Esophagus mucosa (tissue), 1 donor: ENCODE data around the gene PFKP. TPM values are rescaled to one million over a fixed set of nuclear protein-coding genes. Genes with fewer than 3 reads are reported as not detected.
"Not testable (repeated sequence)": the region's sequence is repeated elsewhere in the genome, so short reads cannot be mapped to it uniquely, and the experiment has no call there.

ENCODE experiments used
- ATAC-seq: fragments of 200-7000 bp; cut with Tn5 transposase; one replicate; pipeline ENCODE4 v1.9.1; 2020
- total RNA-seq: library from RNA; stranded (reverse); gene quantifications from one replicate; pipeline ENCODE4 v1.2.4, GENCODE V29; 2023
- donor health status: DM: yes; HTN: yes; CAD: no.

PFKP gene
- total RNA-seq, 1 donor from 2014 or later: 78.2 TPM

DNA sequence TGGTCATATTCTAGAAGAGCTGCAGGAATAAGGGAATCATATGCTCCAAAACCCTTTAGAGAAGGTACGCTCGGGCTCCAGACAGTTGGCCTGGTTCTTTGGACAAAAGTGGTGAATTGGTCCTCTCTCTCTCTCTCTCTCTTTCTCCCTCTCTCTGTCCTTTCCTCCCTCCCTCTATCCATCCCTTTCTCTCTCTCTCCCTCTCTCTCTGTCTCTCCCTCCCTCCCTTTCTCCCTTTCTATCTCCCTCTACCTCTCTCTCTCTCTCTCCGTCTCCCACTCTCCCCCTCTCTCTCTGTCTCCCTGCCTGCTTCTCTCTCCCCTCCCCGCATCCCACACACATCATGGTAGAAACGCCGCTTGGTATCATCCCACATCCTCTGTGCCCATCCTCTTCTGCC, 19.8 kb upstream of the PFKP start:
- ATAC-seq: no peak

- no peak for ATAC-seq
Observed at GRCh38 chr10:3048119-3049019, 19.0 kb upstream of the PFKP start.

DNA sequence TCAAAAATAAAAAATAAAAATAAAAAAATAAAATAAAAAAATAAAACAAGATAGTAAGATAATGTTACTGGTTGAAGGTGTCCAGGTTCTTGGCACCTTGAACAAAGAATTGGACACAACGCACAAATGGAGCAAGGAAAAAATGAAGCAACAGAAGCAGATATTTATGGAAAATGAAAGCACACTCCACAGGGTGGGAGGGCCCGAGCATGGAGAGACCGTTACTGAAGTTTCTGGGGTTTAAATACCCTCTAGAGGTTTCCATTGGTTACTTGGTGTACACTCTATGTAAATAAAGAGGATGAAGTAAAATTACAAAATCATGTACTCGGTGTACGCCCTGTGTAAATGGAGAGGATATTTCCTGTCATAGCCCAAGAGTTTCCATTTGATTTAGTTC, 15.7 kb upstream of the PFKP start:
- no peak for ATAC-seq

DNA sequence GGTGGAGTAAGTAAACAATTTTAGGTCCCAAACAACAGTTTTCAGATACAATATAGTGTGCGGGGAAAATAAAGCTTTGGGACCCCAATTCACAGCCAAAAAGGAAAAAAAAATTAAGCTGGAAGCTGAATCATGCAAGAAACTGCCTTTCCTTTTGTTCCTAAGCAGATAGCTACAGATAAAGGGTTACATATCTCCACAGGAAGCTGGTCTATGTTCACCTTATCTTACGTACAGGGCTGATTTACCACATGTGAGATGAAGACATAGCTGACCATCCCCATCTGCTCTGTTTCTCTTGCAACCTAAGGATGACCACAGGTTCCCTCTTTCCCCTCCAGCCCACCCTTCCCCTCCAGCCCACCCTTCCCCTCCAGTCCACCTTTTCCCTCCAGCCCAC, 14.2 kb upstream of the PFKP start:
- no peak for ATAC-seq

DNA sequence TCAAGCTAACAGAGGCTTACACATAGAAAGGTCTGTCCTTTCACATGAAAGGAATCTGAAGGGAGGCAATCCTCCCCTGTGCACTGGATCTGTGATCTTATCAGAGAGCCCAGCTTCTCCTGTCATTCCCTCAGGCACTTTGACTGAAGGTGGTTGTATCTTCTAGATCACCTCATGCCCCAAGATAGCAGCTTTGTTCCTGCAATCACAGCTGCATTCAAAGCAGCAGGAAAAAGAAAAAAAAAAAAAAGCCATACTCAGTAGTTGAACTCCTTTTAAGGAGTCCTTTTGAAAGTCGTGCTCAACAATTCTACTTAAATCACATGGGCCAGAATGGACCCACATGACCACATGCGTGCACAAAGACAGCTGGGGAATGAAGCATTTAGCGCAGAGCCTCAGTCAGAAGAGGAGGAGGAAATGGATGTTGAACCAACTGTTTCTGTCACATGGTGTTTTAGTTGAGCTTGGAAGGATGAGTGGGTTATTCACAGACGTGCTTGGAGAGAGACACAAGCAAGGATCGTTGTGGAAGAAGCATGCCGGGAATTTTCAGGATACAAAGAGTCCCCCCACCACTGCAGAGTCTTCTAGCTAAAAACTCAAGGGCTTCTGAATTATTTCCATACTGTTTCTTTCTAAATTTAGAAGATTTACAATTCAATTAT, 13.0 kb upstream of the PFKP start:
- no peak for ATAC-seq

DNA sequence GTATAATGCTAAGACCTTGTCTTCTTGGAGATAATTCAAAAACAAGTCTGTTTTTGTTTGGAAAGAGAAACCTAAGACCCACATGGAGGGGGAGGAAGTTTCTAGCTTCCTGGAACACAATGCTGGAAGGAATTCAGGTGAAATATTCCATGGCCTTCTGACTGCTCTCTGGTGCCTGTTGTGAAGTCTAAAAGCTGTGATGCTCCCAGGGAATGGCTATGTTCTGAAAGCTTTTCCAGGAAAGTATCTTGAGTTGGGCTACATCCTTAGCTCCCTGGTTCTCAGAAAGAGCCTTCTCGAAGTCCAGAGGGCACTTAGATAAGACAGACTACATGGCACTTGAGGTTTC, 12.5 kb upstream of the PFKP start:
- ATAC-seq: no peak

GRCh38 chr10:3056280-3057037, 10.9 kb upstream of the PFKP start:
- no peak for ATAC-seq

DNA sequence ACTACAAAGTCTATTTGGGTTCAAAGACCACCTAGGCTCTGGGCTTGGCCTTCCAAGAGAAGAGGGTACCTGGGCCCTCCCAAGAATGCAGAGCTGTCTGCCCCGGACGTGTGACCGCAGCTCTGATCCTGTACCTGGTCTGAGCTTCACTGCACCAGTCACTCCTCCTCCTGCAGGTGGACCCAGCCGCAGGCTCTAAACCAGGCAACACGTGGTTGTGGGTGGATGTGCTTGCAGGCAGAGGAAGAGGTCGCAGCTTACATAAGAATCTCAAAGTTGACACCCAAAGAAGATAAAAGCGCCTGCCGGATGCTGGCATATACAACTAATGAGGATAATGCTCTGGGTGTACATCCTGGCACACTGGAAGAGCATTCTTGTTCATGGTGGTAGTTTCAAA, 9.4 kb upstream of the PFKP start:
- ATAC-seq: no peak

- no peak for ATAC-seq
Observed at GRCh38 chr10:3059974-3060373, 7.4 kb upstream of the PFKP start.

DNA sequence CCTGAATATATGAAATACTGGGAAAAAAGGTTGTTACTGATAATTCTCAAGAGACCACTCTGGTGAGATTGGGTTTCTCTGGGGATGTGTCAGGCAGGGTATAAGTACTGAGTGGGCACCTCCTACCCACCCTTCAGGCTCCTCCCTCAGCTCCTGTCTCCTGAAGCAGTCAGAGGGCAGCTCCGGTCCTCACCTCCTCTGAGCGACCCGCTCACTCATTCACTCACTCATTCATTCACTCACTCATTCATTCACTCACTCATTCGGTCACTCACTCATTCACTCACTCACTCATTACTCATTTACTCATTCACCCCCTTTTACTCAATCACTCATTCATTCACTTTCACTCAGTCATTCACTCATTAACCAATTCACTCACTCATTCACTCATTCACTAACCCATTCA, 6.9 kb upstream of the PFKP start:
- ATAC-seq: no peak

- ATAC-seq: not testable (repeated sequence)
Observed at GRCh38 chr10:3061323-3061898, 5.9 kb upstream of the PFKP start.

GRCh38 chr10:3062502-3063186, 4.7 kb upstream of the PFKP start:
- ATAC-seq: no peak

- ATAC-seq: no peak
Observed at GRCh38 chr10:3064423-3064822, 2.9 kb upstream of the PFKP start.

DNA sequence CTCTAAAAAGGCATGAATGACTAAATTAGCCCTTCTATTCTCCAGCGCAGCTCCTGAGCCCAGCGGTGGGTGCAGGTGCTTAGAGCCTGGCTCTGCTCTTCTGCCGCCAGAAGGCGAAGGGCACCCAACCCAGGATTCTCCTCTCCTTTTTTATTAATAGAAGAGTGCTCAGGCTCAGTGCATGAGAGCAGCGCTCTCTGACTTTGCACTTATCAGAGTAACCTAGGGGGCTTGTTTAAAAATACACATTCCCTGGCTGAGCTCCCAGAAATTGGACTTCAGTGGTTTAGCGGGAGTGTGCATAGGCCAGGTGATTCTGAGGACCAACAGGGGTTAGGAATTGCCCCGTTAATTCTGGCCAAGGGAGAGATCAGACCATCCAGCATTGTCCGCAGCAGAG, 1.7 kb upstream of the PFKP start:
- no peak for ATAC-seq

GRCh38 chr10:3066317-3067117, 831 bp upstream of the PFKP start:
- no peak for ATAC-seq

- no peak for ATAC-seq
Observed at GRCh38 chr10:3067859-3068179, 471 bp downstream of the PFKP start.

- peak; percentile 47 for ATAC-seq
Observed at GRCh38 chr10:3068201-3068967, 1.0 kb downstream of the PFKP start.

GRCh38 chr10:3068968-3069737, 1.8 kb downstream of the PFKP start:
- ATAC-seq: peak; percentile 30

- no peak for ATAC-seq
Observed at GRCh38 chr10:3069876-3070275, 2.5 kb downstream of the PFKP start.
